Kidney capillary endothelial cell (primary cell): ENCODE data around the gene CDK8.
"Not testable (repeated sequence)": the region's sequence is repeated elsewhere in the genome, so short reads cannot be mapped to it uniquely, and the experiment has no call there.

Experiments used
- DNase-seq: peaks from one replicate; pipeline ENCODE4 v3.0.0-alpha.2; 2018; ENCODE audit warnings: low spot score

Gene CDK8

DNA sequence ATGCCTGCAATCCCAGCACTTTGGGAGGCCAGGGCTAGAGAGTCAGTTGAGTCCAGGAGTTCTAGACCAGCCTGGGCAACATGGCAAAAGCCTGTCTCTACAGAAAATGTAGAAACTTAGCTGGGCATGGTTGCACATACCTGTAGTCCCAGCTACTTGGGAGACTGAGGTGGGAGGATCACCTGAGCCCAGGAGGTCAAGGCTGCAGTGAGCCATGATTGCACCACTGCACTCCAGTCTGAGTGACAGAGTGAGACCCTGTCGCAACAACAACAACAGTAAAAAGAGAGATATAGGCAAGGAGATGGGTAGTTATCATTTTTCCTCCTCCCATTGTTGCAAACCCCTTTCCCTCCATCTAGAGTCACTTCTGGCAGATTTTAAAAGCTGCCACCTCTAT, 62.2 kb downstream of the CDK8 start:
- DNase-seq = not testable (repeated sequence)

GRCh38 chr13:26320766-26321165, 66.8 kb downstream of the CDK8 start:
- no peak for DNase-seq

- DNase-seq = no peak
Measured at GRCh38 chr13:26323127-26323526, 69.2 kb downstream of the CDK8 start.

GRCh38 chr13:26323764-26324163, 69.8 kb downstream of the CDK8 start:
- no peak for DNase-seq

DNA sequence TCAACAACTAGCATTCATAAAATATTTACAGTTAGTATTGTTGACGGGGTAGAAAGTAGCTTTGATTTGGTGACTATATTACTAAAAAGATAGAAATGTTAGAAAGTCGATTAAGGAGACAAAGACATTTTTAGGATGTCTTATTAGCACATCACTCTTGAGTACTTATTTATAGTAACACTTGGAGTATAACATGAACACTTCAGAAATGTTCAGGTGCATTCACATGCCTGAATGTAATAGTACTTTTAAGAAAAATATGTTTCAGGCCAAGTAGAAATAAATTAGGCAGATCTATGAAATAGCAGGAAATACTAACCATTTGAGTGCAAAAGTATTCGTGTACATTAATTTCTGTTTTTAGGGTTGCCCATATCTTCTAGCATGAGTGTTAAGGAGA, 70.4 kb downstream of the CDK8 start:
- no peak for DNase-seq

GRCh38 chr13:26324867-26325266, 70.9 kb downstream of the CDK8 start:
- no peak for DNase-seq

GRCh38 chr13:26325876-26326275, 71.9 kb downstream of the CDK8 start:
- no peak for DNase-seq

- DNase-seq = no peak
Measured at GRCh38 chr13:26326562-26326961, 72.6 kb downstream of the CDK8 start.

DNA sequence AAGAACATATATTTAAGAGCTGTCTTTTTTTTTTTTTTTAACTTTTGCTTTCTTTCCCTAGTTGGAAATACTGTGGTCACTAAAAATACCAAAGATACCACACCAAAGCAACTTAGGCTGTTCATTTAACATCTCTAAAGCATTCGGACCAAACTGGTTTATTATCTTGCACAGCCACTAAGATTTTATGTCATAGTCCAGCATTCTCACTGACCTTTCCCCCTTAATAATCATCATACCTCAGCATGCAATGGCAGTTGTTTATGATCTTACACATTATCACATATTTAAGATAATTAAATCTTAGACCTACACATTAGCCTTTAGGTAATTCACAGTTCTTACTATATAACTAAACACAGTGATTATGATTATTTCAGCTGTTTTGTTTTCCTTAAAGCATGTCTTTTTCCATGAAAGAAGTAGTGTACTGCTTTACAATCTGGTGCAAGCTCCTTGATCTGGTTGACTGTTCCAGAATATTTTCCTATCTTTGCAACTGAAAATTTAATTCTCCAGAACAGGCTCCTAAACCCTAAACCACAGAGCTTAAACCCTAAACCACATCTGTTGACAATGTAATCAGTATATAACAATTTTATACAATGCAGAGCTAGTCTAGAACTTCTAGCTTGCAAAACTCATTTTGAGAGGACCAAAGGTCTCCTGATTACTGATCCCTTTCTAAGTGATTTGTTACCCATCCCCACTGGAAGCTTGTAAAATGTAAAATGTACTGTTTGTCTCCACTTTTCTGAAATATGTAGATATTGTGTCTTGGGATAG, 74.2 kb downstream of the CDK8 start:
- DNase-seq = no peak

DNA sequence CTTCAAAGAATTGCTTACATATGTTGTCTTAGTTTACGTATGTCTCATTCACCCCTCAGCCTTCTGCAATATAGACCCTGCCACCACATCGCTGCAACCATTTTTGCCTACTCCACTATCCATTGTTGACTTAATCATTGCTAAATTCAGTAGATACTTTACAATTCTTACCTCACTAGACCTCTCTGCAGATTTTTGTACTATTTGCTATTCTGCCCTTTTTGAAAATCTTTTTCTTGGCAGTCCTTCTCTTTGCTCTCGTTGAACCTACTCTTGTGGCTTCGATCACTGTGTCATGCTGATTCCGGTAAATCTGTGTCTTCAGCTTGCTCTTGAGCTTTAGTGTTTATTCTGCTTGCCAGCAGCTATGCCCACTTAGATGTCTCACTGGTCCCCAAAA, 81.2 kb downstream of the CDK8 start:
- DNase-seq = no peak

DNA sequence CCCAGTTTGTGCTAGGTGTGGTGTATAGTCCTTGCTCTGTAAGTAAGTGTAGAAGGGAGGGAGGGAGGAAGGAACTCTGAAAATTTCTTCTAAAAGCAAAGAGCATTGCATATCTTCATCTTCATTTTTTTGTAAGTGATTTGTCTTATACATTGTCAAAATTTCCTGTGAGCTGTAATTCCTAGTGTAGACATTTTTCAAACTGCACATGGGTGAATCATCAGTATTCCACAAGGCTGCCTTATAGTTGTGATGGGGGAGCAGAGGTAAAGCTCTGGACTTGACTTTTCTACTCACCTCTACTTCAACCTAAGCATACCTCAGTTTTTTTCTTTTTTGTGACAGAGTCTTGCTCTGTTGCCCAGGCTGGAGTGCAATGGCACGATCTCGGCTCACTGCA, 86.9 kb downstream of the CDK8 start:
- DNase-seq = no peak

DNA sequence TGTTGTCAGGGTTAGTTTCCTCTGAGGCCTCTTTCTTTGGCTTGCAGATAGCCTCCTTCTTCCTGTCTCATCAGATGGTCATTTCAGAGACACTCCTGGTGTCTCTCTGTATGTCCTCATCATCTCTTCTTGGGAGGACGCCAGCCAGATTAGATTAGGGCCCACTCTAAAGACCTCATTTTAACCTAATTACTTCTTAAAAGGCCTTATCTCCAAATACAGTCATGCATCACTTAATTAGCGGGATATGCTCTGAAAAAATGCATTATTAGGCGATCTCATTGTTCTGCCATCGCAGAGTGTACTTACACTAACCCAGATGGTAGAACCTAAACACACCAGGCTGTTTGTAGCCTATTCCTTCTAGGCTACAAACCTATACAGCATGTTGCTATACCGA, 89.0 kb downstream of the CDK8 start:
- no peak for DNase-seq

DNA sequence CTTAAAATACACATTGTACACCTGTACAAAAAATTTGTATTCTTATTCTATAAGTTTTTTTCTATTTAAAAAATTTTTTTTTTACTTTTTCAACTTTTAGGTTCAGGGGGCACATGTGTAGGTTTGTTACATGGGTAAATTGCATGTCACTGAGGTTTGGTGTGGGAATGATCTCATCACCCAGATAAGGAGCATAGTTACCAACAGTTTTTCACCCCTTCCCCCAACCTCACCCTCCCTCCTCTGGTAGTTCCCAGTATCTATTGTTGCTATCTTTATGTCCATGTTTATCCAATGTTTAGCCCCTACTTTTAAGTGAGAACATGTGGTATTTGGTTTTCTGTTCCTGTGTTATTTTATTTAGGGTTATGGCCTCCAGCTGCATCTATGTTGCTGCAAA, 89.9 kb downstream of the CDK8 start:
- no peak for DNase-seq

DNA sequence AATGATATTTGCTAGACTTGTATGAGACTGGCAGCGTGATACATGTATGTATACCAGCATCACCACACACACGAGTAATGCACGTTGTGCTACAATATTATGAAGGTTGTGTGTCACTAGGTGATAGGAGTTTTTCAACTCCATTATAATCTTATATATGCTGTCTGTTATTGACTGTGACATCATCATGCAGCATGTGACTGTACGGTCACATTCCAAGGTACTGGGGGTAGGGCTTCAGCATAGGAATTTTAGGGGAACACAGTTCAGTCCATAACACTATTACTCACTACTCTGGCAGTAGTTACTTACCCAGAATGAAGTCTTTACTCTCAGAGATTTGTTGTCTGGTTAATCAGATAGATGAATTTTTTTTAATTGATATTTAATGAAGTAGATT, 91.1 kb downstream of the CDK8 start:
- DNase-seq = no peak

- no peak for DNase-seq
Measured at GRCh38 chr13:26348966-26349365, 95.0 kb downstream of the CDK8 start.

DNA sequence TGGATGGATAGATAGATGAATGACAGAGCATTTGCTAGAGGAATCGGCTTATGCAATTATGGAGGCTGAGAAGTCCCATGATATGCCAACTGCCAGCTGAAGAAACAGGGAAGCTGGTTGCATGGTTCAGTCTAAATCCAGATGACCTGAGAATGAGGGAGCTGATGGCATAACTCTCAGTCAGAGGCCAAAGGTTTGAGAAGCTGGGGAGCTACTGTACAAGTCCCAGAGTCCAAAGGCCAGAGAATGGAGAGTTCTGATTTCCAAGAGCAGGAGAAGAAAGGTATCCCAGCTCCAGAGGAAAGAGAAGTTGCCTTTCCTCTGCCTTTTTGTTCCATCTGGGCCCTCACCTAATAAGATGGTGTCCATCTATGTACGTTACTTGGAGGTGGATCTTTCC, 108.3 kb downstream of the CDK8 start:
- DNase-seq = no peak

GRCh38 chr13:26370553-26370952, 116.6 kb downstream of the CDK8 start:
- no peak for DNase-seq

GRCh38 chr13:26372747-26373146, 118.8 kb downstream of the CDK8 start:
- DNase-seq = no peak

DNA sequence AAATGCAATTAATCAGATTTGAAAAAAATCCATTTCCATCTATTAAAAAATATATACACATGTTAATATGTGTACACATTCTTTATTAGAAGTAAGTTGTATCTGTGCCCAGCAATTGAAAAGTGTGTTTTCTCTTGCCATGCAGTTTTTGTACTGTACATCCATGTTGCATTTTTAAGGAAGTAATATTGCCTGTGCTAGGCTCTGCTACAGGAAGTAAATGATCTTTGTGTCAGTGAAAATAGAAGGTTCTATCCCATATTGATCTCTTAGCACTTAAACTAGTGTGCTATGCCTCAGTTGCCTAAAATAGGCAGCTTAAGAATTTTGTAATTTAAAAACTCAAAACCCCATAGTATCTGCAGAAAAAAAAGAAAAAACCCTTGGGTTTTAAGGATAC, 122.5 kb downstream of the CDK8 start:
- DNase-seq = no peak

GRCh38 chr13:26377038-26377437, 123.1 kb downstream of the CDK8 start:
- DNase-seq = peak; percentile 7

GRCh38 chr13:26378116-26378515, 124.2 kb downstream of the CDK8 start:
- DNase-seq = no peak

- no peak for DNase-seq
Measured at GRCh38 chr13:26379831-26380230, 125.9 kb downstream of the CDK8 start.

GRCh38 chr13:26380930-26381329, 127.0 kb downstream of the CDK8 start:
- no peak for DNase-seq

- DNase-seq = no peak
Measured at GRCh38 chr13:26382366-26382765, 128.4 kb downstream of the CDK8 start.
